HG03175 (cell line): ENCODE results near the gene ERGIC3.

Experiments
- ATAC-seq: cut with Tn5 transposase; IDR thresholded peaks from one replicate; pipeline ENCODE4 v1.9.1; 2021; ENCODE audit warnings: mild to moderate bottlenecking, moderate library complexity; ENCODE audit not compliant: unreplicated experiment

Gene ERGIC3

GRCh38 chr20:35595456-35595855 lies 53.6 kb downstream of the ERGIC3 start:
- no peak for ATAC-seq

DNA sequence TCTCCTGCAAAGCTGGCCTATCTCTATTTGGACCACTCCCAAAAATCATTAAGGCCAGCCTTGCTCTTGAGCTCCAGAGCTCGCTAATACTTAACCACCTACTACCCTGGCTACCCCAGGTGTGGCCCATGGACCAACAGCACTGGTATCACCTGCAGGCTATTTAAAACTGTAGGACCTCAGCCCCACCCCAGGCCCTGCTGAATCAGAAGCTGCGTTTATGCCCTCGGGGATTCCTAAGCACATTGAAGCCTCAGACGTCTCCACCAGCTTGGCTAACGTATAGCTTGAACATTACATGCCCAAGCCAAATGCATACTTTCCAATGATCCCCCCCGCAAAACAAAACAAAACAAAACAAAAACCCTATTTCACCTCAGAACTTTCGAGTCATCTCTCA lies 54.0 kb downstream of the ERGIC3 start:
- ATAC-seq = no peak

- ATAC-seq = no peak
Observed at GRCh38 chr20:35597186-35597585, 55.3 kb downstream of the ERGIC3 start.

- no peak for ATAC-seq
Observed at GRCh38 chr20:35598476-35598875, 56.6 kb downstream of the ERGIC3 start.

DNA sequence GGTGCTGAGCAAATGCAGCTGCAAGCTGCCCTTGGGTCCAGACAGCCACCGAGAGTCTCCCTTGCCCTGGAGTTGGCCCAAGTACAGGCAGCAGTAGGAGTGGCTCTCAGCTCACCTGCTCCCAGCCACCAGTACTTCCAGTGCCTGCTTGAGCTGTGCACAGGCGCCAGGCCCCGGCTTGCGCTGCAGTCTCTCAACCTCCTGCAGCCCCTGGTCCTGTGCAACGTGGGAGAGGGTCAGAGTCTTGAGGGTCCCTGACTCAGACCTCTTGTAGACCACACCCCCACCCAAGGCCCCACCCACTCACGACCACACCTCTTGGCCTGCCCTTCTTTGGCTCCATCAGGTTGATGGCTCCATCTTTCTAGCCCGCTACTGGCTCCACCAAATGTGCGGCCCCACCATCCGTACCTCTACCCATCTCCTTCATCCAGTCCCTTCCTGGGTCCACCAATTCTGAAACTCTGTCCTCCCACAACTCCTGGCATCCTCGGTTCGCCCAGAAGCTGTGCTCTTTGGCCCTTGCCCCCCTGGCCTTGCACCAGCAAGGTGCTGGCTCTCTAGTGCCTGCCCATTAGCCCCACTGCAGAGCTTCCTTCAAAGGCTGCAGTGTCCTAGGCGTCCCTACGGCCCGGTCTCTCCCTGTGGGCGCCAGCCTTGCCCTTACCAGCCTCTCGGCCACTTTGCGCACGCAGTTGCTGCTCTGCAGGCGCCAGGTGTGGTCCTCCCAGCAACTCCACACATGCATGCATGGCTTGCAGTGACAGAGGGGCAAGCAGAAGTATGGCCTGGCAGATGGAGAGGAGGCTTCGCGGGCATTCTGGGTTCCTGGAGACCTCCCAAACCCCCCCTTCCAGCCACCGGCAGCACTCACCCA lies 57.3 kb downstream of the ERGIC3 start:
- ATAC-seq = no peak

GRCh38 chr20:35599776-35600120 lies 57.9 kb downstream of the ERGIC3 start:
- ATAC-seq = no peak

- no peak for ATAC-seq
Observed at GRCh38 chr20:35600176-35600992, 58.5 kb downstream of the ERGIC3 start.

DNA sequence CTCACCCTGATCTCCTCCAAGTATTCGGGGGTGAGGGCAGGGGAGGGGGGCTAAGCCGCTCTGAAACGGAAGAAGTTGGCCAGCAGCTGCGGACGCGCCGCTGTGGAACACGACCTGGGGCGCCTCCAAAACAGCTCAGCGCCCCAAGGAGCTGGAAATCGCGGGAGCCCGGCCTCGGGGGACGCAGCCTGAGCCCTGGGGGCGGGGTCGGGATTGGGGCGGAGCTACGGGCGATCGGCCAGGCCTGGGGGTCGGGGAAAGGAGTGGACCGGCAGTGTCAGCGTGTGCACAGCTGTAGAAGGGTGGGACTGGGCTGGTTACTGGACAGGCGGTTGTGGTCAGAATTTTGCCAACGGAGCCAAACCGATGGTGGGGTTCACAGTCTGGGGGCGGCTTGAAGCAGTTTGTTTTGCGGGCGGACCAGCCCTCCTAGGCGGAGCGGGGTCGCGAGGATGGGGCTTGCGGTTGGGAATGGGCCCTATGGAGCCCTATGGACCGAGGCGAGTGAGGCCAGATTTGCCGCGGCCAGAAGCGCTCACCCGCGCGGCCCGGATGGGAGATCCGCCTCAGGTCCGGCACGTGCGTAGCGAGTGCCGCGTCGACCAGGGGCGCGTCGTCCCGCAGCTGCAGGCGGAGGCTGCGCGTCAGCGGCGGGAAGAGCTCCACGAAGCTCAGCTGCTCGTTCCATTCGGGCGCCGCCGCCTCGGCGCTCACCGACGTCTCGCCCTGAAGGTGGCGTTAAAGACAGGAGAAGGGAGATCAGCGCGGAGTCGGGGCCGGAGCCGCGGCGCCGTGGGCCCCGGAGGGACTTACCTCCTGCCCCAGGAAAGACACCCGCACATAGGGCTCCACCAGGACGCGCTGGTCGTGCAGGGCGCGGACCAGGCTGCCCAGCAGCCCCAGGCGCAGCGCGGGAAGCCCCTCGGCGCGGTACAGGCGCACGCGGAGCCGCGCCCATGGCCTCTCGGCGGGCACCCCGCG lies 59.4 kb downstream of the ERGIC3 start:
- ATAC-seq = no peak

- ATAC-seq = no peak
Observed at GRCh38 chr20:35601990-35602389, 60.1 kb downstream of the ERGIC3 start.

- no peak for ATAC-seq
Observed at GRCh38 chr20:35602851-35603495, 61.1 kb downstream of the ERGIC3 start.

DNA sequence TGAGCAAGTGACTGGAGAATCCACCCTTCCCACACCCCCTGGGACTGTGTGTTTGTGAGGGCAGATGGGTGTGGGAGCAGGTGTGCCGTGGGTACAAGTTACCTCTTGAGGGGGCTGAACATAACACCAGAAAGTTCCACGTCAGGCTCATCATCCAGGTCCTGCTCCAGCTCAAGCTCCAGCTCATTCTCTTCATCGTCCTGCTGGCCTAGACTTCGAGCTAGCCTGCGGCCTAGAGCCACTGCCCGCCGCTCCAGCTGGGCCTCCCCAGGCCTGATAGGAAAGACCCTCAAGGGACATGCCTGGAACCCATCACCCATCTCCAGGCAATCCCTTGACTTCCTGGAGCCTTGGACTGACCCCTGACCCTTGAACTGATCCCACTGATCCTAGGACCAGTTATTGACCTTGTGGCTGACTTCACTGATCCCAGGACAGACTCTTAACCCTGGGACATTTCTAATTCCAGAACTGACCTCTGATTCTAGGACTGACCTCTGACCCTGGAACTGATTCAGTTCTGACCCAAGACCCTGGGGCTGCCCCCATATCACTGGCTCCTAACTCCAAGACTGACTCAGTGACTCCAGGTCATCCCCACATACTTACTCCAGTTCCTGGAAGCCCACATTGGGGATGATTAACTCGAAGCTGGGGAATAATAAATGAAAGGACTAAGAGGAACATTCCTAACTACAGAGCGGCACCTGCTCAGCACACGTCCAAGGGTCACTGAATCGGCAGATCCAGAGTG lies 62.0 kb downstream of the ERGIC3 start:
- ATAC-seq = no peak

GRCh38 chr20:35604449-35604747 lies 62.5 kb downstream of the ERGIC3 start:
- no peak for ATAC-seq

DNA sequence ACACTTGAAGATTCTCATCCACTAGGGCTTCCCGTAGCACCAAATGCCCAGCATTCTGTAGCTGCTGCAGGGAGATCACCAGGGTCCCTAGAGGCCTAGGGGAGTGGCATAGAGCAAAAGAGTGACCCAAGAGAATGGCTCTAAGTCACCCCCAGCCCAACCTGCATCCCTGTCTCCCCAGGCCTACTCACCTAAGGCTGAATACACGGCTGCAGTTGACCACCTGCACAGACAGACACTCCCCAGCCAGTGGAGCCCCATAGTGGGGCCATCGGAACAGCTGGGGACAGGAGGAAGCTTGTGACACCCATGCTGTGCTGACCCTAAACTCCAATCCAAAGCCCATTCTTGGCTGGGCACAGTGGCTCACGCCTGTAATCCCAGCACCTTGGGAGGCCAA lies 64.2 kb downstream of the ERGIC3 start:
- no peak for ATAC-seq
